Measurements from ENCODE around the gene RECK.

DNA sequence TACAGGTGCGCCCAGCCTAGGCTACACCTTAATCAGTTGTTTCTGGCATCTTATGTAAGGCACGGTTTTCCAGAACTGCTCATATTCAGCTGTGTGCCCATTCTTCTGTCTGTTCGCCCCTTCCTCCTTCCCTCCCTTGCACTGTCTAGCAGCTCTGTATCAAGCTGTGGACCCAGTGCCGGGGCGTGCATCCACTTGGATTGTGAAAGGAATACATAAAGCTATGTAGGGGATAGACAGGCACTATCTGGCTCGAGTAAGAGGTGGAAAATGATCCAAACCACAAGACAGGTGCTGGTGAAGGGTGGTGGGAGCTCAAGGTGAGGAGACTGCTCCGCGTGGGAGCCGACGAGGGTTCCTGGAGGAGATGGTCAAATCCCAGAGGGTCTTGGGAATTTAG lies 101.8 kb downstream of the RECK start:
- TF ChIP-seq CTCF (conservative IDR thresholded peaks at IDR 0.05 in 1 of 2, IDR thresholded peaks at IDR 0.05 in 1 of 2; ENCODE audit: low read depth in 1 of 2, low read length in 2 of 2) (no peak), EZH2 (IDR thresholded peaks at IDR 0.05; ENCODE audit: low read length, missing control alignments) (no peak)
